ENCODE results near the gene SSC4D. TPM values are rescaled to one million over a fixed set of nuclear protein-coding genes. Genes with fewer than 3 reads are reported as not detected.
A peak's percentile ranks its signal among the peaks of the same experiment; 100 is the strongest.

Gene SSC4D
- total and polyA plus RNA-seq, 2 of the 8 experiments (the other 6 are each of a cell fraction or from before 2014, with no cell fraction given): 11.8 to 27.5 TPM

DNA sequence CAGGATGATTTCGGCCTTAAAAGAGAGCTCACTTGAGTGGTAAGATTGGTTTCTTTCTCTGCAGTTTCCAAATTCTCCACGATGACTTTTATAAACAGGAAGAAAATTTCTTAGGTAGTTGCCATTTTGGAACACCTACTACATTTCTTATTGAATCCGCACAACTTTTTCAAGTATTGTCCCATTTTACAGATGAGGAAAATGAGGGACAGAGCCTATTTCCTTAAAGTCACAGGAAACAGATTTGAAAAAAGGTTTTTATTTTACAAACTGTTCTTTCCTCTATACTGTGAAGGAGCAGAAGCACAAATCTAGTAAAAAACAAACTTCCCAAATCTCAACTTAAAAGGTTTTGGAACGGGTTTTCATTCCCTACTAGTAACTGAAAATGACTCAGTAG is 53.4 kb downstream of the SSC4D start:
- peaks cover 2 to 7% (median 4%) of the 10 kb centered on the region in 4 experiments for H3K4me1 ChIP-seq (replicated peaks in 1 of 4; ENCODE audit: control insufficient read depth in 3 of 4, insufficient read depth in 4 of 4, low read length in 3 of 4)
- no peak overlapping the region for H2BK5ac ChIP-seq (ENCODE audit: low read depth, low read length)
- no peak overlapping the region for H2AFZ ChIP-seq (ENCODE audit: low read length)
- H4K20me1 ChIP-seq (replicated peaks in 1 of 2; ENCODE audit: control insufficient read depth in 1 of 2, insufficient read depth in 2 of 2, low read length in 2 of 2): peaks cover 36 to 40% of the 10 kb centered on the region in 2 experiments
- no peaks in the 10 kb centered on the region for H3K27me3 ChIP-seq (replicated peaks in 1 of 4; ENCODE audit: control insufficient read depth in 3 of 4, extremely low read depth in 1 of 4, insufficient read depth in 3 of 4, low read length in 3 of 4)
- FAIRE-seq (no peak), DNase-seq (ENCODE audit: low read depth in 1 of 2, low spot score in 2 of 2) (no peak)
- H2BK120ac ChIP-seq (replicated peaks; ENCODE audit: low read depth, low read length): no peak overlapping the region
- no peak overlapping the region for H4K5ac ChIP-seq (ENCODE audit: insufficient read length, low read depth, low read length)
- peaks cover 62 to 76% of the 10 kb centered on the region in 2 experiments for H3K79me2 ChIP-seq (ENCODE audit: control insufficient read depth in 1 of 2, insufficient read depth in 2 of 2, low read length in 2 of 2)
- no peak overlapping the region for H4K8ac ChIP-seq (ENCODE audit: extremely low read depth, insufficient read depth, low read length)
- H3K23me2 ChIP-seq (ENCODE audit: low read depth, low read length): no peaks in the 10 kb centered on the region; the same call in 1 of the 2 replicates
- no peak overlapping the region for H2AK5ac ChIP-seq (ENCODE audit: low read depth, low read length)
- H2BK20ac ChIP-seq (ENCODE audit: low read length): no peak overlapping the region
- TF ChIP-seq HDAC2 (IDR thresholded peaks at IDR 0.05; ENCODE audit: borderline replicate concordance in 1 of 2, low read depth in 2 of 2, low read length in 2 of 2) (no peak), SP4 (IDR thresholded peaks at IDR 0.05; ENCODE audit: low read length) (no peak), EZH2 (IDR thresholded peaks at IDR 0.05; ENCODE audit: low read depth, low read length, severe bottlenecking) (no peak), RAD21 (IDR thresholded peaks at IDR 0.05 in 1 of 2, conservative IDR thresholded peaks at IDR 0.05 in 1 of 2; ENCODE audit: low read depth in 2 of 2, low read length in 2 of 2) (no peak), POU5F1 (IDR thresholded peaks at IDR 0.05; ENCODE audit: low read depth, low read length) (no peak), BCL11A (IDR thresholded peaks at IDR 0.05; ENCODE audit: low read depth in 2 of 2, low read length in 2 of 2) (no peak), RBBP5 (IDR thresholded peaks at IDR 0.05; ENCODE audit: borderline replicate concordance, low read depth, low read length) (no peak), CEBPB (IDR thresholded peaks at IDR 0.05; ENCODE audit: low read depth, low read length) (no peak)
- H3K9me3 ChIP-seq (ENCODE audit: insufficient read depth in 2 of 2, low read depth in 1 of 2, low read length in 1 of 2): no peaks in the 10 kb centered on the region
- no peak overlapping the region for H3K18ac ChIP-seq (ENCODE audit: extremely low read depth, low read length)
- ChIA-PET POLR2A (ENCODE audit: partially characterized antibody) (interaction anchor here (1.3 to 14.3 kb wide), 5 partner anchors 9 to 38 kb away, joined by 3 to 249 read pairs (median 8); no protein-coding TSS in a partner anchor), CTCF (ENCODE audit: partially characterized antibody) (no interaction called here)
- no peak overlapping the region for H3K14ac ChIP-seq (ENCODE audit: insufficient read length)
- WGBS, 2 experiments (ENCODE audit: extremely low coverage in 1 of 2, insufficient coverage in 1 of 2, insufficient read length in 1 of 2, insufficient replicate concordance in 2 of 2, low coverage in 1 of 2, low lambda C conversion rate in 2 of 2, missing lambda C conversion rate in 1 of 2): 93% methylated on average over 4 of the region's 4 CpGs; no CpG with 5 or more reads in 1 of the 2 experiments
- H4K91ac ChIP-seq (replicated peaks; ENCODE audit: insufficient read length, low read length): no peak overlapping the region
- H2BK15ac ChIP-seq (ENCODE audit: low read length): no peak overlapping the region
- H3K4me3 ChIP-seq (ENCODE audit: extremely low read depth in 1 of 4, insufficient read depth in 2 of 4, low read depth in 3 of 4, low read length in 4 of 4): peak overlapping the region in 1 of 4 experiments; percentile 99; a peak in 2 of 8 replicates
- H3K4me2 ChIP-seq (ENCODE audit: insufficient read depth in 1 of 2, low read depth in 2 of 2, low read length in 2 of 2): peak overlapping the region in 1 of 2 experiments; percentile 35; a peak in 2 of 4 replicates
- H3K4ac ChIP-seq (replicated peaks; ENCODE audit: insufficient read length, low read depth, low read length): no peak overlapping the region
- H3K23ac ChIP-seq (ENCODE audit: insufficient read length): no peak overlapping the region
- peaks cover 0 to 33% (median 6%) of the 10 kb centered on the region in 4 experiments; a peak in 3 of 8 replicates for H3K36me3 ChIP-seq (ENCODE audit: control insufficient read depth in 2 of 4, insufficient read depth in 4 of 4, low read length in 3 of 4)
- H2BK12ac ChIP-seq (ENCODE audit: low read depth, low read length): no peak overlapping the region
- no peak overlapping the region for H3K9ac ChIP-seq (replicated peaks in 1 of 4; ENCODE audit: extremely low read depth in 1 of 4, low read depth in 3 of 4, low read length in 3 of 4)
- no peak overlapping the region for H3K56ac ChIP-seq (replicated peaks; ENCODE audit: insufficient read length, low read depth, low read length)
- H3K79me1 ChIP-seq (ENCODE audit: low read depth, low read length): no peaks in the 10 kb centered on the region
- no peak overlapping the region for H3K27ac ChIP-seq (ENCODE audit: low read depth, low read length)
